Natural killer cell (primary cell): ENCODE measurements around the gene GLOD4. TPM values are rescaled to one million over a fixed set of nuclear protein-coding genes. Genes with fewer than 3 reads are reported as not detected.

Experiments used
- ATAC-seq, 3 donors: fragments of 150-1000 bp in 2 of 3; fragments of 200-7000 bp in 1 of 3; cut with Tn5 transposase; 1 replicate in 1 of 3; 2 replicates in 2 of 3; pipeline ENCODE4 v1.10.0; 2021; ENCODE audit warnings: mild to moderate bottlenecking in 2 of 3, moderate library complexity in 2 of 3
- DNase-seq, 2 donors: peaks; one replicate each; pipeline versions ENCODE4 v3.0.0 to v3.0.0-alpha.2; 2013 to 2021; ENCODE audit warnings: mixed read lengths in 1 of 2
- H3K27ac ChIP-seq: one replicate; pipeline ENCODE4 v1.5.1; 2013; ENCODE audit warnings: mild to moderate bottlenecking, low read length
- H3K27me3 ChIP-seq: one replicate; pipeline ENCODE4 v1.6.1; 2013; ENCODE audit warnings: low read length; ENCODE audit not compliant: control insufficient read depth, insufficient read depth
- H3K36me3 ChIP-seq: one replicate; pipeline ENCODE4 v1.6.1; 2013; ENCODE audit warnings: low read length; ENCODE audit not compliant: control insufficient read depth, insufficient read depth
- H3K4me1 ChIP-seq: one replicate; pipeline ENCODE4 v1.6.1; 2013; ENCODE audit warnings: low read length; ENCODE audit not compliant: control insufficient read depth, insufficient read depth
- H3K4me3 ChIP-seq: one replicate; pipeline ENCODE4 v1.5.1; 2013; ENCODE audit warnings: low read length
- H3K9me3 ChIP-seq: one replicate; pipeline ENCODE4 v1.6.1; 2013; ENCODE audit warnings: low read length; ENCODE audit not compliant: control insufficient read depth, insufficient read depth
- H3K27ac Mint-ChIP-seq, 2 donors: one replicate each; pipeline ENCODE4 v1.8.0; 2022; ENCODE audit warnings: mild to moderate bottlenecking in 2 of 2, mixed read lengths in 2 of 2, moderate library complexity in 1 of 2
- H3K27me3 Mint-ChIP-seq, 2 donors: one replicate each; pipeline ENCODE4 v1.8.0; 2022; ENCODE audit warnings: low read depth in 2 of 2, mixed read lengths in 2 of 2
- H3K36me3 Mint-ChIP-seq: one replicate; pipeline ENCODE4 v1.8.0; 2022; ENCODE audit warnings: mixed read lengths
- H3K4me1 Mint-ChIP-seq, 2 donors: one replicate each; pipeline ENCODE4 v1.8.0; 2022; ENCODE audit warnings: mixed read lengths in 2 of 2
- H3K4me3 Mint-ChIP-seq: one replicate; pipeline ENCODE4 v1.8.0; 2022; ENCODE audit warnings: mild to moderate bottlenecking, moderate library complexity, mixed read lengths
- H3K9me3 Mint-ChIP-seq, 2 donors: one replicate each; pipeline ENCODE4 v1.8.0; 2022; ENCODE audit warnings: mixed read lengths in 2 of 2
- CTCF ChIP-seq: fragments of 200-600 bp; IDR thresholded peaks from one replicate; pipeline ENCODE4 v1.8.0; 2022; ENCODE audit warnings: antibody characterized with exemption
- WGBS: methylation state at CpG from one replicate; pipeline ENCODE4 v1.1.7; 2013; ENCODE audit warnings: missing lambda C conversion rate; ENCODE audit not compliant: insufficient coverage; 5-methylcytosine and 5-hydroxymethylcytosine counted together
- intact Hi-C: fragments of 100-400 bp; cut with micrococcal nuclease; formaldehyde crosslinking; loops from one replicate; pipeline ENCODE4 v1.14.2; 2022
- total RNA-seq, 4 donors: library from RNA; stranded (reverse); fragments of 120-200 nt in 1 of 4; gene quantifications; one replicate each; pipeline versions ENCODE4 v1.2.3 to v1.2.4, GENCODE V29; 2013 to 2022

The GLOD4 gene
- total RNA-seq, 3 donors from 2014 or later (not counting 1 experiment from before 2014, with no cell fraction given): 62.5 to 67.1 (median 63.5) TPM

GRCh38 chr17:828761-829160 is 46.7 kb upstream of the GLOD4 start:
- no peaks in the 10 kb centered on the region for H3K4me1 ChIP-seq
- no peak overlapping the region for H3K4me3 ChIP-seq
- Mint-ChIP-seq H3K4me3 (no peak overlapping the region), H3K27me3 (no peaks in the 10 kb centered on the region), H3K9me3 (no peaks in the 10 kb centered on the region), H3K4me1 (no peaks in the 10 kb centered on the region), H3K27ac (no peak overlapping the region), H3K36me3 (no peaks in the 10 kb centered on the region)
- H3K27me3 ChIP-seq: no peaks in the 10 kb centered on the region
- no peak for DNase-seq
- H3K36me3 ChIP-seq: no peaks in the 10 kb centered on the region
- no peak for ATAC-seq
- WGBS: 69% methylated on average over 5 of the region's 5 CpGs
- no peaks in the 10 kb centered on the region for H3K9me3 ChIP-seq
- TF ChIP-seq CTCF: no peak
- no peak overlapping the region for H3K27ac ChIP-seq
- intact Hi-C loops: no loop called here

- no peaks in the 10 kb centered on the region for H3K36me3 Mint-ChIP-seq
Measured at GRCh38 chr17:826778-827177, 44.7 kb upstream of the GLOD4 start.

GRCh38 chr17:825216-825615 is 43.1 kb upstream of the GLOD4 start:
- Histone ChIP-seq H3K9me3 (no peaks in the 10 kb centered on the region), H3K36me3 (no peaks in the 10 kb centered on the region), H3K4me1 (no peaks in the 10 kb centered on the region), H3K27ac (no peak overlapping the region), H3K27me3 (no peaks in the 10 kb centered on the region), H3K4me3 (no peak overlapping the region)
- ATAC-seq (no peak), DNase-seq (no peak)
- 90% methylated on average over 17 of the region's 17 CpGs for WGBS
- intact Hi-C loops: no loop called here
- Mint-ChIP-seq H3K9me3 (no peaks in the 10 kb centered on the region), H3K27ac (no peak overlapping the region), H3K27me3 (no peaks in the 10 kb centered on the region), H3K4me3 (no peak overlapping the region), H3K36me3 (no peaks in the 10 kb centered on the region), H3K4me1 (no peaks in the 10 kb centered on the region)
- TF ChIP-seq CTCF: no peak

More at GRCh38 chr17:826778-827177, 44.7 kb upstream of the GLOD4 start:
- Mint-ChIP-seq H3K27me3 (no peaks in the 10 kb centered on the region), H3K4me1 (no peaks in the 10 kb centered on the region), H3K27ac (no peak overlapping the region), H3K4me3 (no peak overlapping the region), H3K9me3 (no peaks in the 10 kb centered on the region)
- Histone ChIP-seq H3K27ac (no peak overlapping the region), H3K4me3 (no peak overlapping the region), H3K27me3 (no peaks in the 10 kb centered on the region), H3K36me3 (no peaks in the 10 kb centered on the region), H3K4me1 (no peaks in the 10 kb centered on the region), H3K9me3 (no peaks in the 10 kb centered on the region)
- DNase-seq: no peak
- no peak for ATAC-seq
- TF ChIP-seq CTCF: no peak
- intact Hi-C loops: no loop called here
- WGBS: 93% methylated on average over 21 of the region's 21 CpGs

GRCh38 chr17:824378-824777 is 42.3 kb upstream of the GLOD4 start:
- no peak for ATAC-seq
- no peak for TF ChIP-seq CTCF
- Mint-ChIP-seq H3K27ac (no peak overlapping the region), H3K9me3 (no peaks in the 10 kb centered on the region), H3K27me3 (no peaks in the 10 kb centered on the region), H3K4me3 (no peak overlapping the region), H3K36me3 (no peaks in the 10 kb centered on the region), H3K4me1 (no peaks in the 10 kb centered on the region)
- no peak overlapping the region for H3K4me3 ChIP-seq
- no peaks in the 10 kb centered on the region for H3K4me1 ChIP-seq
- no peaks in the 10 kb centered on the region for H3K9me3 ChIP-seq
- no peak for DNase-seq
- H3K36me3 ChIP-seq: no peaks in the 10 kb centered on the region
- no peak overlapping the region for H3K27ac ChIP-seq
- WGBS: 93% methylated on average over 16 of the region's 16 CpGs
- no peaks in the 10 kb centered on the region for H3K27me3 ChIP-seq
- intact Hi-C loops: no loop called here
